Stimulated activated CD8-positive, alpha-beta memory T cell treated with anti-CD3 and anti-CD28 coated beads, Interleukin-4, amount 100 ng/mL, for 4 hours (primary cell): Measurements from ENCODE around the gene ATXN2.
"Not testable (repeated sequence)": the region's sequence is repeated elsewhere in the genome, so short reads cannot be mapped to it uniquely, and the experiment has no call there.

ENCODE experiments used
- DNase-seq, 2 donors: peaks; one replicate each; pipeline ENCODE4 v3.0.0-alpha.2; 2020; ENCODE audit warnings: low read depth in 2 of 2, low spot score in 1 of 2

ATXN2 gene

DNA sequence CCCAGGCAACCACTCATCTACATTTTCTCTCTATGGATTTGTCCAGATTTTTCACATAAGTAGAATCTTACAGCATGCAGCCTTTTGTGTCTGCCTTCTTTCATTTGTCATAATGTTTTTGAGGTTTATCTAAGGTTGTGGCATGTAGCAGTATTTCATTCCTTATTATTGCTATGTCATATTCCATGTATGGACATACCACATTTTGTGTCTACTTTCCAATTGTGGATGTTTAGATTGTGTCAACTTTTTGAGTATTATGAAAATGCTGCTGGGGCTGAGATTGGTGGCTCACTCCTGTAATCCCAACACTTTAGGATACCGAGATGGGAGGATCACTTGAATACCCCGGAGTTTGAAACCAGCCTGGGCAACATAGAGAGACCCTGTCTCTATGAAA is 3.2 kb upstream of the ATXN2 start:
- DNase-seq: no peak

- not testable (repeated sequence) for DNase-seq
These were observed 1.9 kb upstream of the ATXN2 start for GRCh38 chr12:111600986-111601385.

DNA sequence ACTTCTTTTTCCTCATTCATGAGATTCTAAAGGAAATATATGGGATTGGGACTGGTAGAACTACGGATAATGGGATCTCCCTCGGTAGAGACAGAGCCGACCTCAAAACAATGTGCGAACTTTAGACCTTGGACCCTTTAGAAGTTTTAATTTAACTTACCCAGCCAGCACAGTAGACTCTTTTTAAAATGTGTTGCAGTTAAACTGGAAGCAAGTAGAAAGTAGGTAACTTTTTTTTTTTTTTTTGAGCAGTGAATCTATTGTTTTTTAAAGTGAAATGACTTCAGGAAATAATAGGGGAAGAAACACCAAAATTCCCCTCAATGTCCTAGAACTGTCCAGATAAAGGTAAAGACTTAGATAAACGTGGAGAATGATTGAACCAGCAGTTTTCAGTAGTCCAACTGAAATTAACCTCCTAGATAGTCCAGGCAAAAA is 1.1 kb upstream of the ATXN2 start:
- no peak for DNase-seq

- peak; percentile 67 to 85 for DNase-seq
These were observed 514 bp upstream of the ATXN2 start for GRCh38 chr12:111599453-111600204.

DNA sequence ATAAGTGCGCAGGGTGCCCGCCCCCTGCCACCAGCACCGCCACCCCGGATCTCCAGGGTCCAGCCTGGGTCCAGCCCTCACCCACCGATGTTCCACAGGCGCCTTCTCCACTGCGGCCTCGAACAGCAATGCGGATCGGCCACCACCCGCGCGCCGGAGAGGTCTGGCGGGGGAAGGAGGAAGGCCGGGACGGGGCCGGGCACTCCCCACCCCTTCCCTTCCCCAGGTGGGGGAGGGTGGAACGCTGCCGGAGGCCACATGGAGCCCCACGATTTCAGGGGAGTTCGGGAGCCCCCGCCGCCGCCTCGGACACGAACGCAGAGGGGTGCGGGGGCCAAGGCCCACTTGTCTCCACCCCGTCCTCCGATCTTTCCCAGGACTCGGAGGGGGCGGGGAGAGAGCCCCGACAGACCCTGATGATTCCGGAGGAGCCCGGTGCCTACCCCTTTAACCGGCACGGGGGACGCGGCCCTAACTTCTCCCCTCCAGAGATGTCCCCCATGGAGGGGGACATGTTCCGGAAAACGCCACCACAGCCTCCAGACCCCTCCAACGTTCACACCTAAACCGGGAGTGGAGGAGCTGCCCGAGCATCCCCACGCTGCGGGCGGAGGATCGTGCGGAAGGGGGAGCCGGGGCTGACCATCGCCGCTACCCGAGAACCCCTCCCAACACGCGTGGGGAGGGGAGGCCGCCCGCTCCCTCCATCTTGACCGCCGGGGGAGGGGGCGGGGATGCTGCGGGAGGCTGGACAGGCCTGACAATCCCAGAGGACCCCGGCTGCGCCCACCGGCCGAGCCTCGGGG is 1.1 kb downstream of the ATXN2 start:
- peak in 1 of 2 donors; percentile 2 for DNase-seq

- DNase-seq: no peak
These were observed 1.9 kb downstream of the ATXN2 start for GRCh38 chr12:111596985-111597830.

DNA sequence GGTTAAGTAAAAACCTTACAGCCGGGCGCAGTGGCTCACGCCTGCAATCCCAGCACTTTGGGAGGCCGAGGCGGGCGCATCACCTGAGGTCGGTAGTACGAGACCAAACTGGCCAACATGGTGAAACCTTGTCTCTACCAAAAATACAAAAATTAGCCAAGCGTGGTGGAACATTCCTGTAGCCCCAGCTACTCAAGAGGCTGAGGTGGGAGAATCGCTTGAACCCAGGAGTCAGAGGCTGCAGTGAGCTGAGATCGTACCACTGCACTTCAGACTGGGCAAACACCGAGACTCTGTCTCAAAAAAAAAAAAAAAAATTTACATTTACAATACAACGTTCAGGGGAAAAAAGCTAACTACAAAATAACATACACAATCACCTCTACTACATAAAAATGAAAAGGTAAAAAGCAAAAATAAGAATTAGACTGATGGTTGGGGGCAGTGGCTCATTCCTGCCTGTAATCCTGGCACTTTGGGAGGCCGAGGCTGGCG is 3.7 kb downstream of the ATXN2 start:
- not testable (repeated sequence) for DNase-seq

DNA sequence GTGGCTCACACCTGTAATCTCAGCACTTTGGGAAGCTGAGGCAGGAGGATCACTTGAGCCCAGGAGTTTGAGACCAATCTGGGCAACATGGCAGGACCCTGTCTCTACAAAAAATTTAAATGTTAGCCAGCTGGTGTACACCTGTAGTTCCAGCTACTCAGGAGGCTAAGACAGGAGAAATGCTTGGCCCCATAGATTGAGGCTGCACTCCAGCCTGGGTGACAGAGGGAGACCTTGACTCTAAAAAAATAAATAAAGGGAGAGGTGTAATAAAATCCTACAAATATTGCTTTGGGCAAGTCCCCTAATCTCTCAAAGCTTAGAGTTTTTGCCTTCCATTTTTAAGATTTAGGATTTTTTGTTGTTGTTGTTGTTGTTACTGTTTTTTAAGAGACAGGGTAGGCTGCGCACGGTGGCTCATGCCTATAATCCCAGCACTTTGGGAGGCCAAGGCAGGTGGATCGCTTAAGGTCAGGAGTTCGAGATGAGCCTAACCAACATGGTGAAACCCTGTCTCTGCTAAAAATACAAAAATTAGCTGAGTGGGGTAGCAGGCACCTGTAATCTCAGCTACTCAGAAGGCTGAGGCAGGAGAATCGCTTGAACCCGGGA is 7.6 kb downstream of the ATXN2 start:
- DNase-seq: not testable (repeated sequence)

DNA sequence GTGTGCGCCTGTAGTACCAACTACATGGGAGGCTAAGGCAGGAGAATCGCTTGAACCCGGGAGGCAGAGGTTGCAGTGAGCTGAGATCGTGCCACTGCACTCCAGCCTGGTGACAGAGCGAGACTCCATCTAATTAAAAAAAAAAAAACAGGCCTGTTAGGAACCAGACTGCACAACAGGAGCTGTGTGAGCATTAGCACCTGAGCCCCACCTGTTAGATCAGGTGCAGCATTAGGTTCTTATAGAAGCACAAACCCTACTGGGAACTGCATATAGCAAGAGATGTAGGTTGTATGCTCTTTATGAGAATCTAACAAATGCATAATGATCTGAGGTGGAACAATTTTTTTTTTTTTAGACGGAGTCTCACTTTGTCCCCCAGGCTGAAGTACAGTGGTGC is 8.6 kb downstream of the ATXN2 start:
- no peak for DNase-seq

GRCh38 chr12:111589601-111590000 is 9.5 kb downstream of the ATXN2 start:
- no peak for DNase-seq

GRCh38 chr12:111588010-111588409 is 11.1 kb downstream of the ATXN2 start:
- no peak for DNase-seq

DNA sequence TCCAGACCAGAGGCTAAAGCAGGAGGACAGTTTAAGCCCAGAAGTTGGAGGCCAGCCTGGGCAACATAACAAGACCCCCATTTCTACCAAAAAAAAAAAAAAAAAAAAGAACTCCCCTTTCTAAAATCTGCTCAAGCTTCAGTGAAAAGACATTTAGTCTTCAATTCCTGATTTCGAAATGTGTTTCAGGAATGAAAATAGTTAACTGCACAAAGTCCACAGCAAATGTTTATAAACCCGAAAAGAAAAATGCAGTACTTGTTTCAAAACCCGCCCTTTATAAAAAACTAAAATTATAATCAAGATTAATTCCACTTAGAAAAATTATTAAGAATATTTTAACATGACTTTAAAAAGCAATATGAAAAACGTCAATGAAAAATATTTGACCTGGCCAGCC is 12.1 kb downstream of the ATXN2 start:
- no peak for DNase-seq

GRCh38 chr12:111585690-111586089 is 13.4 kb downstream of the ATXN2 start:
- DNase-seq: no peak

- DNase-seq: no peak
These were observed 14.2 kb downstream of the ATXN2 start for GRCh38 chr12:111584959-111585358.

- DNase-seq: not testable (repeated sequence)
These were observed 15.6 kb downstream of the ATXN2 start for GRCh38 chr12:111583506-111583905.

DNA sequence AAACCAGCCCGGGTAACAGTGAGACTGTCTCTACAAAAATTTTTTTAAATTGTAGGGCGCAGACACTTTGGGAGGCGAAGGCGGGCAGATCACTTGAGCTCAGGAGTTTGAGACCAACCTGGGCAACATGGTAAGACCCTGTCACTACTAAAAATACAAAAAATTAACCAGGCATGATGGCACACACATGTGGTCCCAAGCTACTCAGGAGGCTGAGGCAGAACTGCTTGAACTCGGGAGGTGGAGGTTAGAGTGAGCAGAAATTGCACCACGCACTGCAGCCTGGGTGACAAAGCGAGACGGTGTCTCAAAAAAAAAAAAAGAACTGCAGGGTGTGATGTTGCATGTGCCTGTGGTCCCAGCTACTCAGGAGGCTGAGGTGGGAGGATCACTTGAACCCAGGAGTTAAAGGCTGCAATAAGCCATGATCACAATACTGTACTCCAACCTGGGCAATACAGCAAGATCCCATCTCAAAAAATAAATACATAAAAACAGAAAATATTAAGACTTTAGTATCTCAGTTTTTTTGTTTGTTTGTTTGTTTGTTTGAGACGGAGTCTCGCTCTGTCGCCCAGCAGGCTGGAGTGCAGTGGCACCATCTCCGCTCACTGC is 16.9 kb downstream of the ATXN2 start:
- no peak for DNase-seq

DNA sequence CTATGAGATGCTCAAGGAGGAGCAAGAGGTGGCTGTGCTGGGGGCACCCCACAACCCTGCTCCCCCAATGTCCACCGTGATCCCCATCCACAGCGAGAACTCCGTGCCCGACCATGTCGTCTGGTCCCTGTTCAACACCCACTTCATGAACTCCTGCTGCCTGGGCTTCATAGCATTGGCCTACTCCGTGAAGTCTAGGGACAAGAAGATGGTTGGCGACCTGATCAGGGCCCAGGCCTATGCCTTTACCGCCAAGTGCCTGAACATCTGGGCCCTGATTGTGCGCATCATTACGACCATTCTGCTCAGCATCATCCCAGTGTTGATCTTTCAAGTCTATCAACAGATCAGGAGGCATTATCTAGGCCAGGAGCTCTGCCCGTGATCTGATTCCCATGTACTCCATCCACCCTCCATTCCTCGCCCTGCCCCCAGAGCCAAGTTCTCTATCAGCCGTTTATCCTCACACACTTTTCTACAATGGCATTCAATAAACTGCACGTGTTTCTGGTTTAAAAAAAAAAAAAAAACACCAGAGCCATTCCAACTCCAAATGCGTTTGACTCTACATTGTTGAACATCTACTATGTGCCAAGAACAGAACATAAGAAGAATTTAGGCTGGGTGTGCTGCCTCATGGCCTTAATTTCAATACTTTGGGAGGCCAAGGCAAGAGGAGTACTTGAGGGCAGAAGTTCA is 17.5 kb downstream of the ATXN2 start:
- no peak for DNase-seq

GRCh38 chr12:111580737-111581136 is 18.4 kb downstream of the ATXN2 start:
- DNase-seq: no peak

- DNase-seq: no peak
These were observed 19.0 kb downstream of the ATXN2 start for GRCh38 chr12:111580119-111580425.

- DNase-seq: no peak
These were observed 20.2 kb downstream of the ATXN2 start for GRCh38 chr12:111578971-111579340.
